Vagina (tissue), 2 donors: Measurements from ENCODE around the gene LRRC26. TPM values are rescaled to one million over a fixed set of nuclear protein-coding genes. Genes with fewer than 3 reads are reported as not detected.

ENCODE experiments used
- DNase-seq, 2 donors: peaks; one replicate each; pipeline ENCODE4 v3.0.0-alpha.2; 2017; ENCODE audit errors: extremely low spot score in 2 of 2
- H3K27ac ChIP-seq: fragments of 200-600 bp; sonication (generic); one replicate; pipeline ENCODE4 v1.5.1; 2019
- H3K27me3 ChIP-seq: fragments of 200-600 bp; sonication (generic); one replicate; pipeline ENCODE4 v1.5.1; 2019
- H3K36me3 ChIP-seq, 2 donors: fragments of 200-600 bp; sonication (generic); one replicate each; pipeline ENCODE4 v1.5.1; 2017 to 2019
- H3K4me1 ChIP-seq: fragments of 200-600 bp; sonication (generic); one replicate; pipeline ENCODE4 v1.5.1; 2019
- H3K4me3 ChIP-seq, 2 donors: fragments of 200-600 bp; sonication (generic); 1 replicate in 1 of 2; 2 replicates in 1 of 2; pipeline ENCODE4 v1.5.1; 2016 to 2019
- H3K9me3 ChIP-seq: fragments of 200-600 bp; sonication (generic); one replicate; pipeline ENCODE4 v1.5.1; 2019
- CTCF ChIP-seq, 3 experiments: fragments of 450-650 bp in 2 of 3; fragments of 200-600 bp in 1 of 3; sonication (generic) in 1 of 3; IDR thresholded peaks; one replicate each; pipeline ENCODE4 v1.5.1; 2017 to 2019; ENCODE audit warnings: antibody characterized with exemption in 3 of 3, mild to moderate bottlenecking in 2 of 3, moderate library complexity in 2 of 3
- POLR2A ChIP-seq, 2 donors: fragments of 450-650 bp; IDR thresholded peaks; one replicate each; pipeline ENCODE4 v1.6.1; 2017; ENCODE audit warnings: antibody characterized with exemption in 2 of 2, mild to moderate bottlenecking in 2 of 2, moderate library complexity in 2 of 2
- POLR2AphosphoS5 ChIP-seq, 2 donors: sonication (generic); formaldehyde crosslinking; IDR thresholded peaks; one replicate each; pipeline ENCODE4 v1.9.0; 2017; ENCODE audit warnings: antibody characterized with exemption in 2 of 2, mild to moderate bottlenecking in 2 of 2, low read depth in 1 of 2; ENCODE audit not compliant: insufficient read depth in 1 of 2
- intact Hi-C: fragments of 100-400 bp; cut with DNase I; formaldehyde crosslinking; loops from one replicate; pipeline ENCODE4 v1.15.1; 2023
- total RNA-seq: library from RNA; depleted of rRNA; stranded (reverse); fragments of >200 nt; gene quantifications from one replicate; pipeline ENCODE4 v1.2.3, GENCODE V29; 2016

LRRC26 gene
- total RNA-seq, 1 donor from 2014 or later, result not detected

- Histone ChIP-seq H3K27me3 (no peaks in the 10 kb centered on the region), H3K27ac (no peak overlapping the region), H3K9me3 (no peaks in the 10 kb centered on the region), H3K4me3 (no peak overlapping the region), H3K4me1 (no peaks in the 10 kb centered on the region), H3K36me3 (no peaks in the 10 kb centered on the region)
- DNase-seq, result no peak
- TF ChIP-seq POLR2A (IDR thresholded peaks at IDR 0.05) (no peak), POLR2AphosphoS5 (IDR thresholded peaks at IDR 0.05; ENCODE audit: insufficient read depth in 1 of 2, low read depth in 1 of 2) (no peak), CTCF (IDR thresholded peaks at IDR 0.05) (no peak)
- intact Hi-C loops, result no loop called here
Observed at GRCh38 chr9:137147091-137147792, 22.6 kb downstream of the LRRC26 start.

- TF ChIP-seq POLR2A (IDR thresholded peaks at IDR 0.05) (no peak), CTCF (IDR thresholded peaks at IDR 0.05) (no peak), POLR2AphosphoS5 (IDR thresholded peaks at IDR 0.05; ENCODE audit: insufficient read depth in 1 of 2, low read depth in 1 of 2) (no peak)
- Histone ChIP-seq H3K36me3 (no peaks in the 10 kb centered on the region), H3K4me3 (no peak overlapping the region), H3K27me3 (no peaks in the 10 kb centered on the region), H3K9me3 (no peaks in the 10 kb centered on the region), H3K27ac (no peak overlapping the region), H3K4me1 (no peaks in the 10 kb centered on the region)
- DNase-seq, result no peak
- intact Hi-C loops, result no loop called here
Observed at GRCh38 chr9:137146527-137146918, 23.3 kb downstream of the LRRC26 start.

GRCh38 chr9:137145731-137146526, 23.9 kb downstream of the LRRC26 start:
- Histone ChIP-seq H3K4me1 (no peaks in the 10 kb centered on the region), H3K36me3 (no peaks in the 10 kb centered on the region), H3K27me3 (no peaks in the 10 kb centered on the region), H3K27ac (no peak overlapping the region), H3K4me3 (no peak overlapping the region), H3K9me3 (no peaks in the 10 kb centered on the region)
- TF ChIP-seq POLR2A (IDR thresholded peaks at IDR 0.05) (no peak), CTCF (IDR thresholded peaks at IDR 0.05) (no peak), POLR2AphosphoS5 (IDR thresholded peaks at IDR 0.05; ENCODE audit: insufficient read depth in 1 of 2, low read depth in 1 of 2) (no peak)
- no peak for DNase-seq
- intact Hi-C loops, result no loop called here

GRCh38 chr9:137143459-137143858, 26.4 kb downstream of the LRRC26 start:
- no peaks in the 10 kb centered on the region for H3K36me3 ChIP-seq
- peaks cover 6% of the 10 kb centered on the region for H3K4me1 ChIP-seq
- TF ChIP-seq POLR2AphosphoS5 (IDR thresholded peaks at IDR 0.05; ENCODE audit: insufficient read depth in 1 of 2, low read depth in 1 of 2) (no peak), POLR2A (IDR thresholded peaks at IDR 0.05) (no peak), CTCF (IDR thresholded peaks at IDR 0.05) (no peak)
- H3K4me3 ChIP-seq, result no peak overlapping the region
- intact Hi-C loops, result no loop called here
- H3K27ac ChIP-seq, result no peak overlapping the region
- H3K27me3 ChIP-seq, result no peaks in the 10 kb centered on the region
- no peak for DNase-seq
- H3K9me3 ChIP-seq, result no peaks in the 10 kb centered on the region
